ENCODE measurements around the gene GRK5.
"Not testable (repeated sequence)": the region's sequence is repeated elsewhere in the genome, so short reads cannot be mapped to it uniquely, and the experiment has no call there.

The GRK5 gene

GRCh38 chr10:119450606-119451299, 243.4 kb downstream of the GRK5 start:
- DNase-seq = no peak

GRCh38 chr10:119451300-119451896, 244.0 kb downstream of the GRK5 start:
- no peak for DNase-seq

- no peak for DNase-seq
These were observed 245.0 kb downstream of the GRK5 start for GRCh38 chr10:119452396-119452795.

- DNase-seq = no peak
These were observed 245.9 kb downstream of the GRK5 start for GRCh38 chr10:119453313-119453712.

GRCh38 chr10:119454316-119454715, 246.9 kb downstream of the GRK5 start:
- DNase-seq = no peak

GRCh38 chr10:119454990-119455389, 247.6 kb downstream of the GRK5 start:
- DNase-seq = no peak

GRCh38 chr10:119455609-119456434, 248.5 kb downstream of the GRK5 start:
- no peak for DNase-seq

- DNase-seq = no peak
These were observed 249.1 kb downstream of the GRK5 start for GRCh38 chr10:119456435-119456810.

- no peak for DNase-seq
These were observed 250.8 kb downstream of the GRK5 start for GRCh38 chr10:119457966-119458766.

GRCh38 chr10:119459681-119460340, 252.4 kb downstream of the GRK5 start:
- DNase-seq = no peak

- no peak for DNase-seq
These were observed 253.2 kb downstream of the GRK5 start for GRCh38 chr10:119460369-119461195.

- DNase-seq = no peak
These were observed 254.0 kb downstream of the GRK5 start for GRCh38 chr10:119461380-119461779.

GRCh38 chr10:119461923-119462322, 254.6 kb downstream of the GRK5 start:
- no peak for DNase-seq

- no peak for DNase-seq
These were observed 255.4 kb downstream of the GRK5 start for GRCh38 chr10:119462773-119463172.

GRCh38 chr10:119463195-119463594, 255.8 kb downstream of the GRK5 start:
- not testable (repeated sequence) for DNase-seq

GRCh38 chr10:119465085-119465484, 257.7 kb downstream of the GRK5 start:
- DNase-seq = no peak

GRCh38 chr10:119466076-119466475, 258.7 kb downstream of the GRK5 start:
- DNase-seq = no peak

- DNase-seq = no peak
These were observed 259.3 kb downstream of the GRK5 start for GRCh38 chr10:119466655-119467054.

GRCh38 chr10:119468542-119469324, 261.4 kb downstream of the GRK5 start:
- DNase-seq = no peak

GRCh38 chr10:119469325-119469707, 261.9 kb downstream of the GRK5 start:
- DNase-seq = no peak

GRCh38 chr10:119469846-119470245, 262.5 kb downstream of the GRK5 start:
- DNase-seq = no peak
